GM18526 (cell line): Measurements from ENCODE around the gene SETD1B.

Experiments
- POLR2A ChIP-seq: IDR thresholded peaks from 3 replicates; pipeline ENCODE4 v1.6.1; 2011; ENCODE audit not compliant: insufficient read length; ENCODE audit errors: extremely low read depth

The SETD1B gene

DNA sequence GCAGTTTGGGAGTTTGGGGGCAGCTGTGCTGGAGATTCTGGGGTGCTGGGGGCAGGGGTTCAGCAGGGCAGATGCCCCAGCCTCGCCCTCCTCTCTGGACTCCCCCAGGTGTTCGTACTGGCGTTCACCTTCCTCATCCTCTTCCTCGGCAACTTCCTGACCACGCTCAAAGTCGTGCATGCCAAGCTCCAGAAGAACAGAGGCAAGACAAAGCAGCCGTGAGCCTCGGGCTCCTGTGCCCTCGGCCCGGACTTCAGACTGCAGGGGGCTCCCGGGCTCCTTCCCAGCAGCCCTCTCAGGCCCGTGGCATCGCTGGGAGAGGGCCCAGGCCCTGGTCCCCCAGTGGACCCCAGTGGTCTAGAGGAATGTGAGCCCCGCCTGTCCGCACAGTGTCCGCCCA, 28.3 kb upstream of the SETD1B start:
- TF ChIP-seq POLR2A: no peak

DNA sequence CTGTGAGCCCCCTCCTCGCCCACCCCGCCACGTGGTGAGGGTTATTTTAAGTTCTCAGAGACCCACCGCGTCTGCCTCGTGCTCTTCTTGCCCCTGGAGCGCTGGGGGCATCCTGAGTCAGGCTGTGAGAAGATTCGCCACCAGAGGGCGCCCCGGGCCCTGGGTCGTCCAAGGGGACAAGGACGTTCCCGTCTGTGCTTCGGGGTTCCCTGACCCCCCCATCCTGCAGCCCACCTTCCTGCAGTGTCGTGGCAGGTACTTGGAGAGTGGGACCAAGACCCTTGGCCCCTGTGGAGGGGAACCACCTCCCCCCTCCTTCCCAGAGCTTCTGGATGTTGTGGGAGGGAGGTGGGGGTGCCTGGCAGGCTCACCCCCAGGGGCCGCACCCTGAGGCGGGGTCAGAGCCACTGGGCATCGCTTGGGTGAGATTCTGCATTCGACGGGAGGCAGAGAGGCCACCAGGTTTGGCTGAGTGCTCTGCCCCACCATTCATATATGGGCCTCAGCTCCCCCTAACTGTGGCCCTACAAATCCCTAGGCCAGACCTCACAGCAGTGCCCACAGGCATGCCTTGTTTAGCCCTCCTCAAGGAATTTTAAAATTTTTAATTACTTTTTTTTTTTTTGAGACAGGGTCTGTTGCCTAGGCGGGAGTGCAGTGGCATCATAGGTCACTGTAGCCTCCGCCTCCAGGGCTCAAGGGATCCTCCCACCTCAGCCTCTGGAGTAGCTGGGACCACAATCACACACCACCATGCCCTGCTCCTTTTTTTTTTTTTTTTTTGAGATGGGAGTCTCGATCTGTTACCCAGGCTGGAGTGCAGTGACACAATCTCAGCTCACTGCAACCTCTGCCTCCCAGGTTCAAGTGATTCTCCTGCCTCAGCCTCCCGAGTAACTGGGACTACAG, 27.4 kb upstream of the SETD1B start:
- TF ChIP-seq POLR2A: no peak

DNA sequence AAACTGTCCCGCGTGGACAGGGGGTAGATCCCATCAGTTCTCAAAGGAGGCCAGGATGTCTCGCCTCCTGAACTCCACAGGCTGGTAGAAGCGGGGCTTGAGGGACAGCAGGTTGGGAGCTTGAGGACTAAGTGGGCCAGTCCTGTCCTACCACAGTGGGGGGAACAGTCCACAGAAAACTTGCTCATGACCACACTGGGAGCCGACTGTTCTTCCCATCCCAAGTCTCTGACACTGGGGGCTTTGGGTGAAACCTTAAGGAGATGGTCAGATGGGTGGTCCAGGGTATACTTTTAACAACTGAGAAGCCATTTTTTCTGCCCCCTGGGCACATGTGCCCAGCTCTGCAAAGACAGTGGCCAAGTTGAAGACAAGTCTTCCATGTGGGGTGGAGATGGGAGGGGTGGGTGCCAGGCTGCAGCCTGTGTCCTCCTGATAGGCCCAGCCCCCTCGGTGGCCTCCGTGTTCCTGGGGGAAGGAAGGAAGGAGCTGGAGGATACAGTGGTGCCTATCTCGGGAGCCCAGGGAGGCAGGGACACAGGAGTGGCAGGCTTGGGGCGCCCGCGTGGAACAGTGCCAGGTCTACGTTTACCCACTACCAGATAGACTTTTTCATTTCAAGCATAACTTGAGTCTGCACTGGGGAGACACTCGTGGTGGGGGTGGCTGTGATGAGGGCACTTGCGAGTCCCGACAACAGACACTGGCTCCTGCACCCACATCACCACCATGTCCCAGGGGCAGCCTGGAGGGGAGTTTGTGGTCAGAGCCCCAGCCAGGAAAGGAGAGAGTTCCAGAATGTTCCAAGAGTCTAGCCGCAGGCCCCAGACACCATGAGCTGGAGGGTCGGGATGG, 25.0 kb upstream of the SETD1B start:
- peak; percentile 24 for TF ChIP-seq POLR2A

DNA sequence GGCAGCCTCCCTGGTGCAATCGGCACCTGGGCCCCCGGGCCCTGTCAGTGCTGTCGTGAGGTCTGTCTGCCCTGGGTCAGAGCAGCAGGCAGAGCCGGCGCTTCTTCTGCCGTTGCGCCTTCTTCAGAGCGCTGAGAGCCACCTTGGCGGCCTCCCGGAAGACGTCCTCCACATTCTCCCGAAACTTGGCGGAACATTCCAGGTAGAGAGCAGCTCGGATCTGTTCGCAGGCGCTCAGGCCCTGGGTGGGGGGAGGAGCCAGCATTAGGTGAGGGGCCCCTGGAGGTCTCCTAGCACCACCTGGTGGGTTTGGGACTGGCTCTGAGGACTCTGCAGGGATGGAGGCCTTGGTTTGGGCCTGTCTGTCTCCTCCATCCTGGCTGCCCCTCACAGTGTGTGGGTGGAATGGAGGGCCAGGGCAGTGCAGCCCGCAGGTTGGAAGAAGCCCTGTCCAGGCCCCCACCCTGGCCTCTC, 24.4 kb upstream of the SETD1B start:
- TF ChIP-seq POLR2A: no peak

DNA sequence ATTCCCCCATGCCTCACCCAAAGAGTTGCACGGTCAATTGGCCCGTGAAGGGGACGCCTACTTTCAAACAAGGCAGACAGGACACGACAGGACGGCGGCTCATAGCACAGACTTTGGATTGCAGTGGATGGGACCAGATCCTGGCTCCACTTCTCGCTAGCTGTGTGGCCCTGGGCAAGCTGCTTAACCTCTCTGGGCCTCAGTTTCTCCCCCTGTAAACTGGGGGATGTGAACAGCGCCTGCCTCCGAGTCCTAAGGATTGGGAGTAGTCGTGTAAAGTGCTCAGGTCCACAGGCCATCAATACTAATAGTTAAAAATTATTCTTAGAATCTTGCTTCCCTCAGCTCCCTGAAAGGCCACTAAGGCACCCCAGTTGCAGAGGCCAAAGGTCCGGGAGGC, 23.4 kb upstream of the SETD1B start:
- TF ChIP-seq POLR2A: no peak

DNA sequence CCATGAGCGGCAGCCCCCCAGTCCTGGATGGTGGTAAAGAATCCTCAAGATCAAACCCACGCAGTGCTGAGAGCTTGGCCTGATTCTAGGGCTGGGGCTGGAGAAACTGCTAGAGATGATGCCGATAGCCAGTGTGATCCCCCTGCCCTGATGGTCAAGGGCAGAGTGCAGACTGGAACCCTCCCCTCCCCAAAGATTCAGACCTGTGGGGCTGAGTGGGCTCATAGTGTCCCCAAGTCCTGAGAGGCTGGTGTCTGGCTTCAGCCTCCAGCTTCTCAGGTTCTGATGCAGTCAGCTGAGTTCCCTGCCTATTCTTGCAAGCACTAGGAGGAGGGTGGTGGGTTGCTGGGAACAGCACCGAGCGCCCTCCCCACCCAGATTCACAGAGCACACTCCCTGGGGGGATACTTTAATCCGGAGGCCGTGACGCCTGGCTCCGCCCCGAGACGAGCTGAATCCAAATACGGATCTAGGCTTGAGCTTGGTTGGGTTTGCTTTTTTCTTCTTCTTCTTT, 22.3 kb upstream of the SETD1B start:
- no peak for TF ChIP-seq POLR2A

DNA sequence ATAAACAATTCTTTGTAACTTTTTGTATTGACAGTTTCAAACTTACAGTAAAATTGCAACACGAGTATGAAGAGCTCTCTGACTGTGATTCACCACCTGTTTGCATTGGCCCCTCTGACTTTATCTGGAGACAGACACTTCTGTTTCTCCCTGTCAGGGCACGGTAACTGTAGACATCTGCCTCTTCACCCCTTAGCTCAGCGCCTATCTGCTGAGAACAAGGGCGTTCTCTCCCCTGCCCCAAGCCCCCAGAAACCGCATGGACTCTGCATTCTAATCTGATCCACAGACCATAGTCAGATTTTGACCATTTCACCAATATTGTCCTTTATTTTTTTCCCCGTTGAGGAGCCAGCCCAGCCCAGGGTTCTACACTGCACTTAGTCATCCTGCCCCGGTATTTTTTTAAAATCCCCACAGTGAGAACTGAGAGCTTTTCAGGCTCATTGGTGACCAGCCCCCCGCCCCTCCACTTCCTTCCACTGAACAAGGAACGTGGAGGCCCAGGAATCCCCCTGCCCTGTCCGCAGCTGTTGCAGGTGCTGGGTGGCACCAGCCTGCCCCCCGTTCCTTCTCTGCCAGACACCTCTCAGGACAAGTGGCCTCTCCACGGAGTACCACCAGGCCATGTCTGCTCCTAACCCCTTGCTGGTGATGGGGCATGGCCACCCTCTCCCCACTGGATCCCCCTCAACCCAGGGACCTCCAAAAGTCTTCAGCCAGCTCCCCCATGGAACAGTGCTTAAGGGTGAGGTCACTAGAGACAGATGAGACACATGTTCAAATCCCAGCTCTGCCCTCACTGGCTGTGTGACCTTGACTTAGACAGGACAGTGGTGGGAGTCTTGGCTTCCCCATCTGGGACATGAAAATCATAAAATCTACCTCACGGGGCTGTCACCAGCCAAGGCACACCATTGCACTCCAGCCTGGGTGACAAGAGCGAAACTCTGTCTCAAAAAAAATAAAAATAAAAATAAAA, 21.5 kb upstream of the SETD1B start:
- TF ChIP-seq POLR2A: peak; percentile 14

DNA sequence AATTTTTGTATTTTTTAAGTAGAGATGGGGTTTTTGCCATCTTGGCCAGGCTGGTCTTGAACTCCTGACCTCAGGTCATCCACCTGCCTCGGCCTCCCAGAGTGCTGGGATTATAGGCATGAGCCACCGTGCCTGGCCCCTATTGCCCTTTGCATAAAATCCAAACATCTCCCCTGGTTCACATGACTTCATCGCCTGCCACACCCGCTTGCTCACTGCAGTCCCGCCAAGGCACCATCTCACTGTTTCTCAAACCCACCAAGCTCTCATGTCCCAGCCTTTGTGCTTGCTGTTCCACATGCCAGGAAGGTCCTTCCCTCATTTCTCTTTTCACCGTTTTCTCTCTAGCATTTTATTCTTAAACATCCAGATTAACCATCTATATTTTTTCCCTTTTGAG, 20.0 kb upstream of the SETD1B start:
- no peak for TF ChIP-seq POLR2A

DNA sequence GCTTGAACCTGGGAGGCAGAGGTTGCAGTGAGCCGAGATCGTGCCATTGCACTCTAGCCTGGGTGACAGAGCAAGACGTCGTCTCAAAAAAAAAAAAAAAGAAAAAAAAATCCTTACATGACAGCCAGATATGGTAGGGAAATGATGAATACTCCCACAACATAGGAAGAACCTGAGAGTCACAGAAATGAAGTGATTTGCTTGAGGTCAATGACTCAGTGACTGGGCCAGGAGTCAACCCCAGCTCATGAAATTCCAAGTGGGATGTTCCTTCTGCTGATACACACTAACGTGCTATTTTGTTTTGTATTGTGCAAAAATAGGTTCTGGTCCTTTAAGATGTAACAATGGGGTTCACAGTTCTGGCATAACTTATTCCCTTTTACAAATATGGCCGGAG, 19.3 kb upstream of the SETD1B start:
- no peak for TF ChIP-seq POLR2A

DNA sequence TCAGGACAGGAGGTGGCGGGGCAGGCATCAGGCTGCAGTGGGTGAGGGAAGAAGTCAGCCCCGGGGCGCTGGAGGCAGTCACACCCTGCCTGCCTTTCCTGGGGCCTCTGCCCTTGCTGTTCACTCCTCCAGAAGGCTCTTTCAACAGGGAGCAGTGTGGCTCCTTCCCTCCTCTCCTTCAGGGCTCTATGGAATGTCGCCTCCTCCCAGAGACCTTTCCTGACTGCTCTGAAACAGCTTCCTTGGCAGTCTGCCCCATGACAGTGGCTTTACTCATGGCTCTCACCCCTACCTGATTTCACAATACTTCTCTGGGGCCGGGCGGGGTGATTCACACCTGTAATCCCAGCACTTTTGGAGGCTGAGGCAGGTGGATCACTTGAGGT, 17.4 kb upstream of the SETD1B start:
- no peak for TF ChIP-seq POLR2A

DNA sequence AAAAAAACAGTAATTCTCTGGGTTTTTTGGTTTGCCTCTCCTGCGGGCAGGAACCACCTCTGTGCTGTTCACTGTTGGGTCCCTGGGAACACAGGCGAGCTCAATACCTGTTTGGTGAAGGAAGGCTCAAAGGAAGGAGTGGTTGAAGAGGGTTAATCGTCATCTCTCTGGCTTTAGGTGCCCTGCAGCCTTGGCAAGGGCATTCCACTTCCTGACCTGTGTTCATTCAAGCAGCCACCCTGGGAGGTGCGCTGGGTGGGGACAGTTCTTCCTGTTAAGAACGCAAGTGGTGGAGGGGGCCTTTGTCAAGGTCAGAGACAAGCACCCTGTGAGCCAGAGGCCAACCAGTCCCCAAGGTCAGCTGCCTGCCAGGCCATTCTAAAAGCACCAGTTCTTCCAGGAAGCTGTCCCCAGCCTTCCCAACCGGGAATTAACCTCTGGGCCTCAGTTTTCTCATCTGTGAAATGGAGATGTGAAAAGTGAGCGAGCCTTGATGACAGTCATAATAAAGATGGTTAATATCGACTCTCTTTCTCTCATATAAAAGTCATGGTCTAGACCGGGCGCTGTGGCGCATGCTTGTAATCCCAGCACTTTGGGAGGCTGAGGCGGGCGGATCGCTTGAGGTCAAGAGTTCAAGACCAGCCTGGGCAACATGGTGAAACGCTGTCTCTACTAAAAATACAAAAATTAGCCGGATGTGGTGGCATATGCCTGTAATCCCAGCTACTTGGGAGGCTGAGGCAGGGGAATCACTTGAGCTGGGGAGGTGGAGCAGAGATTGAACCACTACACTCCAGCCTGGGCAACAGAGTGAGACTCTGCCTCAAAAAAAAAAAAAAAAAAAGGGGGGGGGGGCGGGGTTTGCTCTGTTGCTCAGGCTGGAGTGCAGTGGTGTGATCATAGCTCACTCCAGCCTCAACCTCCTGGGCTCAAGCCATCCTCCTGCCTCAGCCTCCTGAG, 16.5 kb upstream of the SETD1B start:
- no peak for TF ChIP-seq POLR2A

DNA sequence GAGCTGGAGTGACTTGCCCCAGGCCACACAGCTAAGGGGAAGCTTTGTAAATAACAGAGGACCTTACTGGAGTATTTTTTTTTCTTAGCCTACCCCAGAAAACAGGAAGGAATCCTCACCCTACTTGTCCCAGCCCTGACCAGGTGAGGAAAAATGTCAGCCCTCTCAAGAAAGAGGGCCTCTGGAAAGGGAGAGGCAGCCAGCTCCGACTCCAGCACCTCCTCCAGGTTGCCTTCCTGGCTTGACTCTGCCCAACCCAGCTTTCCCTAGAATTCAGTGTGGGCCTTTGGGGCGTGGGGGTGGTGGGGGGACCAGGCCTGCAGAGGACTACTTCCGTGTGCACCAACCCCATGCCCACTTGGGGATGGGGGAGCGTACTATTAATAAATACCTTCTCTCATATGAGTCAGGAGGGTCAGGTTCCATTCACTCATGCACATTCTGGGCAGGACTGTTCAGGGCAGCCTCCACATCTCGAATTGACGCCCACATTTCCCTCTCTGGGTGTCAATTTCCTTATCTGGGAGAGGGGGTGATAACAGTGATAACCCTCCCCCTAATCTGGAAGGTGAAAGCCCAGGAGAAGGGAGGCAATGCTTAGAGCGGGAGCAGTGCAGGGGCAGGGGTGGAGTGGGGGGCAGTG, 15.5 kb upstream of the SETD1B start:
- peak; percentile 2 for TF ChIP-seq POLR2A

DNA sequence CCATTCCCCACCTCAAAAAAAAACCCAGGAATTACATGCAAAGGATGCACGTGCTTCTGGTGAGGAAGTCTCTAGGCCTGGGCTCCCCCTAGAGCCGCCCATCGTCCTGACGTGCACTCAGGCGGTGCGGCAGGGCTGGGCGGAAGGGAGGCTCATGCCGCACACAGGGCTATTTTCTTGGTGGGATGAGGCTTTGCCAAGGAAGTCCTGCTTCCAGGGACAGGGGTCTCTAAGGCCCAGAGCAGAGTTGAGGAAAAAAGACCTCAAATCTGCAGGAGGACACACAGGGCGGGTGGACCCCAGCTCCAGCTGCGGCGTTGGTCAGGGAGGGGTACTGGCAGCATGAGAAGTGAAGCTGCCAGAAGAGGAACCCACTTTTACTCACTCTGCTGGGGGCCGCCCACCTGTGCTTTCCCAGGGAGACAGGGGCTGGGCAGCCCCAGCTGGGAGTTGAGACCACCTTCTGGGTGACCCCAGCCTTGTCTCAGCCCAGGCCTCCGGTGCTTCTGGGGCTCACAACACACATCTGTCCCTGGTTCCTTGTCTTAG, 14.5 kb upstream of the SETD1B start:
- TF ChIP-seq POLR2A: no peak
